Keratinocyte (primary cell): ENCODE measurements around the gene CHST8. TPM values are rescaled to one million over a fixed set of nuclear protein-coding genes. Genes with fewer than 3 reads are reported as not detected.

Experiments used
- DNase-seq: peaks from one replicate; pipeline ENCODE4 v3.0.0-alpha.2; 2011; ENCODE audit warnings: low read depth, missing footprints, low spot score
- FAIRE-seq: peaks from 2 replicates; lab custom pipeline; 2011; peaks lifted over from hg19 to GRCh38; lab: Jason Lieb, UNC
- H2AFZ ChIP-seq: 2 replicates; pipeline ENCODE4 v1.6.0; 2012; ENCODE audit warnings: low read length, control low read depth, inconsistent platforms; ENCODE audit not compliant: control insufficient read depth
- H3K27ac ChIP-seq: 2 replicates; pipeline ENCODE4 v1.5.1; 2011; ENCODE audit warnings: low read length; ENCODE audit not compliant: control insufficient read depth, insufficient read depth
- H3K27me3 ChIP-seq: 3 replicates; pipeline ENCODE4 v1.6.0; 2011; ENCODE audit warnings: low read length; ENCODE audit not compliant: control insufficient read depth, insufficient read depth; ENCODE audit errors: extremely low read depth
- H3K36me3 ChIP-seq, 2 experiments: 2 replicates in 1 of 2; 3 replicates in 1 of 2; pipeline ENCODE4 v1.5.1; 2011; ENCODE audit warnings: low read length in 2 of 2, mild to moderate bottlenecking in 1 of 2; ENCODE audit not compliant: control insufficient read depth in 2 of 2, insufficient read depth in 2 of 2; ENCODE audit errors: extremely low read depth in 1 of 2
- H3K4me1 ChIP-seq: 3 replicates; pipeline ENCODE4 v1.5.1; 2011; ENCODE audit warnings: low read length; ENCODE audit not compliant: control insufficient read depth, insufficient read depth; ENCODE audit errors: extremely low read depth
- H3K4me2 ChIP-seq: 3 replicates; pipeline ENCODE4 v1.6.0; 2011; ENCODE audit warnings: low read depth, low read length; ENCODE audit not compliant: control insufficient read depth, insufficient read depth; ENCODE audit errors: extremely low read depth
- H3K4me3 ChIP-seq, 3 experiments: fragments of 200-600 bp in 1 of 3; sonication (generic) in 1 of 3; 2 replicates in 2 of 3; 3 replicates in 1 of 3; pipeline ENCODE4 v1.5.1; 2011 to 2016; ENCODE audit warnings: low read length in 3 of 3, mild to moderate bottlenecking in 3 of 3, control low read depth in 2 of 3, inconsistent platforms in 1 of 3, low read depth in 1 of 3, mixed read lengths in 1 of 3, mixed run types in 1 of 3, moderate library complexity in 1 of 3; ENCODE audit not compliant: control insufficient read depth in 2 of 3, insufficient read depth in 2 of 3; ENCODE audit errors: extremely low read depth in 1 of 3
- H3K79me2 ChIP-seq: 2 replicates; pipeline ENCODE4 v1.6.0; 2012; ENCODE audit warnings: low read length; ENCODE audit not compliant: control insufficient read depth, insufficient read depth
- H3K9ac ChIP-seq: 3 replicates; pipeline ENCODE4 v1.6.0; 2011; ENCODE audit warnings: low read length; ENCODE audit not compliant: control insufficient read depth, insufficient read depth; ENCODE audit errors: extremely low read depth
- H3K9me1 ChIP-seq: 3 replicates; pipeline ENCODE4 v1.6.0; 2011; ENCODE audit warnings: low read length; ENCODE audit not compliant: control insufficient read depth, insufficient read depth; ENCODE audit errors: extremely low read depth
- H3K9me3 ChIP-seq: 2 replicates; pipeline ENCODE4 v1.5.1; 2012; ENCODE audit warnings: low read depth, low read length; ENCODE audit not compliant: control insufficient read depth
- H4K20me1 ChIP-seq: 3 replicates; pipeline ENCODE4 v1.6.0; 2011; ENCODE audit warnings: low read length; ENCODE audit not compliant: control insufficient read depth, insufficient read depth; ENCODE audit errors: extremely low read depth
- CTCF ChIP-seq, 3 experiments: IDR thresholded peaks in 1 of 3; conservative IDR thresholded peaks in 1 of 3; optimal IDR thresholded peaks in 1 of 3; 2 replicates in 2 of 3; 3 replicates in 1 of 3; pipeline versions ENCODE3 to v1.5.1; 2011; ENCODE audit warnings: low read length in 3 of 3, mild to moderate bottlenecking in 3 of 3, moderate library complexity in 2 of 3, control low read depth in 1 of 3, inconsistent platforms in 1 of 3; ENCODE audit not compliant: insufficient read depth in 2 of 3; ENCODE audit errors: extremely low read depth in 1 of 3
- EZH2 ChIP-seq: IDR thresholded peaks from one replicate; pipeline ENCODE4 v1.6.1; 2012; ENCODE audit warnings: inconsistent platforms, mild to moderate bottlenecking, low read length, moderate library complexity
- dilution Hi-C: fragments of 300-500 bp; cut with MboI; formaldehyde crosslinking; loops from one replicate; pipeline ENCODE4 v1.7.0; 2020; ENCODE audit warnings: low sequenced_read_pairs; ENCODE audit not compliant: extremely low pct_ligation_motif_present
- polyA plus RNA-seq, 5 experiments: library from polyadenylated mRNA; depleted of rRNA in 3 of 5; stranded (reverse) in 3 of 5; stranded (forward) in 1 of 5; unstranded in 1 of 5; fragments of >200 nt; gene quantifications; 1 replicate in 1 of 5; 2 replicates in 3 of 5; 3 replicates in 1 of 5; pipeline versions ENCODE4 v1.2.1 to v1.2.3, GENCODE V29; 2011 to 2012; ENCODE audit warnings: missing spikeins in 2 of 5, low read depth in 1 of 5, low replicate concordance in 1 of 5

CHST8 gene
- polyA plus RNA-seq, 1 donor (not counting 4 experiments of a cell fraction or from before 2014, with no cell fraction given): not detected

GRCh38 chr19:33736158-33736557 is 114.4 kb downstream of the CHST8 start:
- no peaks in the 10 kb centered on the region for H3K36me3 ChIP-seq
- TF ChIP-seq EZH2 (no peak), CTCF (optimal IDR thresholded peaks at IDR 0.05 in 1 of 3, IDR thresholded peaks at IDR 0.05 in 1 of 3, conservative IDR thresholded peaks at IDR 0.05 in 1 of 3; ENCODE audit: extremely low read depth in 1 of 3, insufficient read depth in 2 of 3, low read length in 3 of 3) (no peak)
- H3K9ac ChIP-seq: no peak overlapping the region
- no peak overlapping the region for H3K27ac ChIP-seq
- H3K79me2 ChIP-seq: no peaks in the 10 kb centered on the region
- no peaks in the 10 kb centered on the region for H4K20me1 ChIP-seq
- H2AFZ ChIP-seq: no peak overlapping the region
- no peak for FAIRE-seq
- peaks cover 4% of the 10 kb centered on the region for H3K27me3 ChIP-seq
- H3K4me3 ChIP-seq: no peak overlapping the region
- H3K4me2 ChIP-seq: no peak overlapping the region
- no peaks in the 10 kb centered on the region for H3K4me1 ChIP-seq
- no peaks in the 10 kb centered on the region for H3K9me1 ChIP-seq
- H3K9me3 ChIP-seq: no peaks in the 10 kb centered on the region
- dilution Hi-C loops: no loop called here
- no peak for DNase-seq

GRCh38 chr19:33736787-33737186 is 115.0 kb downstream of the CHST8 start:
- no peaks in the 10 kb centered on the region for H3K36me3 ChIP-seq
- H3K9ac ChIP-seq: no peak overlapping the region
- no peaks in the 10 kb centered on the region for H3K9me3 ChIP-seq
- dilution Hi-C loops: no loop called here
- DNase-seq (no peak), FAIRE-seq (no peak)
- H3K9me1 ChIP-seq: no peaks in the 10 kb centered on the region
- H3K4me1 ChIP-seq: no peaks in the 10 kb centered on the region
- no peaks in the 10 kb centered on the region for H3K79me2 ChIP-seq
- TF ChIP-seq CTCF (optimal IDR thresholded peaks at IDR 0.05 in 1 of 3, IDR thresholded peaks at IDR 0.05 in 1 of 3, conservative IDR thresholded peaks at IDR 0.05 in 1 of 3; ENCODE audit: extremely low read depth in 1 of 3, insufficient read depth in 2 of 3, low read length in 3 of 3) (no peak), EZH2 (no peak)
- no peaks in the 10 kb centered on the region for H4K20me1 ChIP-seq
- H3K4me2 ChIP-seq: no peak overlapping the region
- H3K27me3 ChIP-seq: peaks cover 4% of the 10 kb centered on the region
- H3K4me3 ChIP-seq: no peak overlapping the region
- no peak overlapping the region for H3K27ac ChIP-seq
- no peak overlapping the region for H2AFZ ChIP-seq
